HG03457 (cell line): ENCODE measurements around the gene PIERCE2.
"Not testable (repeated sequence)": the region's sequence is repeated elsewhere in the genome, so short reads cannot be mapped to it uniquely, and the experiment has no call there.

ENCODE experiments used
- ATAC-seq: cut with Tn5 transposase; IDR thresholded peaks from one replicate; pipeline ENCODE4 v1.9.1; 2021; ENCODE audit warnings: moderate number of reproducible peaks; ENCODE audit not compliant: unreplicated experiment

Gene PIERCE2

DNA sequence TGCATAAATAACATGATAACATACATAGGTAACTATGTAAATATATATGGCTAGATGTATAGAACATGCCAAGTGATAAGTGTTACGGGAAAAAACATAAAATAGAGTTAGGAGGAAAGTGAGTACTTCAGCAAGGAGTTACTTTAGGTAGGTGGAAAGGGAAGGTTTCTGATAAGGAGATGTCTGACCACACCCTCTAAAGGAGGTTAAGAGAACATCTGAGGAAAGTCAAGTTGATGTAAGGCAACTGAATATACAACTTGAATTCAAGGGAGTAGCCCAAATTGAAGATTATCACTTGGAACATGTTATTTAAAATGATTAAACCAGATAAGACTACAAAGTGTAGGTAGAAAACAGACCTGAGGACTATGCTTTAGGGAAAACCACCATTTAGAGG, 13.8 kb downstream of the PIERCE2 start:
- ATAC-seq, result no peak

DNA sequence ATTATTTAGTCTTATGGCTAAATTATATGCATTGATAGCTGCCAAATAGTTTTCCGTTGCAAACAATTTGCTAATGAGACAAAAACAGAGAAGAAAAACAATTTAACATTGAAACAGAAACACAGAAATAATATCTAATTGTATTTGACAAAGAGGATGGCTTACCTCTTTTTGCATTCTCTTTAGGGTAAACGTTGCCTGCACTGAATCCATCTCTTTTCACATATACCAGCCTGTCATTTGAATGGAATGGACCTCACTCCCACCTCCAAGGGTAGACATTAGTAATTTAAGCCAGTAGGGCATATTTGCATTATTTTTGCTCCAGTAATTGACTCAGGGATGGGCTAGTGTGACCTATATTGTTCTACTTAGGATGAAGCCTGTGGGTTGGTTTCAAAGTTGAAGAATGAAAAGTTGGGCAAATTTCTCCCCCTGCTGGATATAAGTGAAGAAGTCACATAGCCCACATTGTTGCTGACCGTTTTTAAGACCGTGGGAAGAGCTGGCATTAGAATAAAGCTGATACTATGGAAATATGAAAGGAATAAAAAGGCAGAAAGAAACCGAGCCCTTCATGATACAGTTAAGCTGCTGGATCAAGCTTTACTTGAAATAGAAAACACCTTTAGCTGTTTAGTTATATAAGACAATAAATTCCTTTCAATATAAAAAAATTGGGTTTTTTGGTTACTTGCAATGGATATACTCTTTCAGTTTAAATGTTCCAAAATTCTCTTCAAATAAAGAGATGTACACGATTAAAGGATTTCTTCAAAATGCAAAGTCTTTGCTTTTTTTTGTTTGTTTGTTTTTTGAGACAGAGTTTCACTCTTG, 26.9 kb downstream of the PIERCE2 start:
- ATAC-seq, result no peak

DNA sequence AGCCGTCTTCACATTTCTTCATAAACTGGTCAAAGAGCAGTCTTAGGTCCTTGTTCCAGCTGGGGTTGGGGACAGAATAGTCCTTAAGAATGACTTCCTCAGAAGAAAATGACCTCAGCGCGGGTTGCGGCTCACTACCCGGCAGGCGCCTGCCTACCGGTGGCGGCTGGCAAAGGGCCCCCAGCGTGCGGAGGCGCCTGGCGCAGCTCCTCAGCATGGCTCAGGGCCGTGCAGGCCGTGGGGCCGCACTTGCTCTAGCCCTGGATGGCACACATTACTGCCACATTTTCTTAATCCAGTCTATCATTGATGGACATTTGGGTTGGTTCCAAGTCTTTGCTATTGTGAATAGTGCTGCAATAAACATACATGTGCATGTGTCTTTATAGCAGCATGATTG, 34.8 kb downstream of the PIERCE2 start:
- ATAC-seq, result not testable (repeated sequence)

DNA sequence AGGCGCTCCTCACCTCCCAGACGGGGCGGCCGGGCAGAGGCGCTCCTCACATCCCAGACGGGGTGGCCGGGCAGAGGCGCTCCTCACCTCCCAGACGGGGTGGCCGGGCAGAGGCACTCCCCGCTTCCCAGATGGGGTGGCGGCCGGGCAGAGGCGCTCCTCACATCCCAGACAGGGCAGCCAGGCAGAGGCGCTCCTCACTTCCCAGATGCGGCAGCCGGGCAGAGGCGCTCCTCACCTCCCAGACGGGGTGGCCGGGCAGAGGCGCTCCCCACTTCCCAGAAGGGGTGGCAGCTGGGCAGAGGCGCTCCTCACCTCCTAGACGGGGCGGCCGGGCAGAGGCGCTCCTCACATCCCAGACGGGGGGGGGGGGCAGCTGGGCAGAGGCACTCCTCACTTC, 37.6 kb downstream of the PIERCE2 start:
- ATAC-seq, result not testable (repeated sequence)

DNA sequence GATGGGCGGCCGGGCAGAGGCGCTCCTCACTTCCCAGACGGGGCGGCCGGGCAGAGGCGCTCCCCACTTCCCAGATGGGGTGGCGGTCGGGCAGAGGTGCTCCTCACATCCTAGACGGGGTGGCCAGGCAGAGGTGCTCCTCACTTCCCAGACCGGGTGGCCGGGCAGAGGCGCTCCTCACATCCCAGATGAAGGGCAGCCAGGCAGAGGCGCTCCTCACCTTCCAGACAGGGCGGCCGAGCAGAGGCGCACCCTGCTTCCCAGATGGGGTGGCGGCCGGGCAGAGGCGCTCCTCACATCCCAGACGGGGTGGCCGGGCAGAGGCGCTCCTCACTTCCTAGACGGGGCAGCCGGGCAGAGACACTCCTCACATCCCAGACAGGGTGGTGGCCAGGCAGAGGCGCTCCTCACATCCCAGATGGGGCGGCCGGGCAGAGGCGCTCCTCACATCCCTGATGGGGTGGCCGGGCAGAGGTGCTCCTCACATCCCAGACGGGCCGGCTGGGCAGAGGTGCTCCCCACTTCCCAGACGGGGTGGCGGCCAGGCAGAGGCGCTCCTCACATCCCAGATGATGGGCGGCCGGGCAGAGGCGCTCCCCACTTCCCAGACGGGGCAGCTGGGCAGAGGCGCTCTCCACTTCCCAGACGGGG, 38.2 kb downstream of the PIERCE2 start:
- ATAC-seq, result not testable (repeated sequence)

DNA sequence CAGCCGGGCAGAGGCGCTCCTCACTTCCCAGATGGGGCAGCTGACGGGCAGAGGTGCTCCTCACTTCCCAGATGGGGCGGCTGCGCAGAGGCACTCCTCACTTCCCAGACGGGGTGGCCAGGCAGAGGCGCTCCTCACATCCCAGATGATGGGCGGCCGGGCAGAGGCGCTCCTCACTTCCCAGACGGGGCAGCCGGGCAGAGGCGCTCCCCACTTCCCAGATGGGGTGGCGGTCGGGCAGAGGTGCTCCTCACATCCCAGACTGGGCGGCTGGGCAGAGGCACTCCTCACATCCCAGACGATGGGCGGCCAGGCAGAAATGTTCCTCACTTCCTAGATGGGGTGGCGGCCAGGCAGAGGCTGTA, 38.7 kb downstream of the PIERCE2 start:
- ATAC-seq, result not testable (repeated sequence)

DNA sequence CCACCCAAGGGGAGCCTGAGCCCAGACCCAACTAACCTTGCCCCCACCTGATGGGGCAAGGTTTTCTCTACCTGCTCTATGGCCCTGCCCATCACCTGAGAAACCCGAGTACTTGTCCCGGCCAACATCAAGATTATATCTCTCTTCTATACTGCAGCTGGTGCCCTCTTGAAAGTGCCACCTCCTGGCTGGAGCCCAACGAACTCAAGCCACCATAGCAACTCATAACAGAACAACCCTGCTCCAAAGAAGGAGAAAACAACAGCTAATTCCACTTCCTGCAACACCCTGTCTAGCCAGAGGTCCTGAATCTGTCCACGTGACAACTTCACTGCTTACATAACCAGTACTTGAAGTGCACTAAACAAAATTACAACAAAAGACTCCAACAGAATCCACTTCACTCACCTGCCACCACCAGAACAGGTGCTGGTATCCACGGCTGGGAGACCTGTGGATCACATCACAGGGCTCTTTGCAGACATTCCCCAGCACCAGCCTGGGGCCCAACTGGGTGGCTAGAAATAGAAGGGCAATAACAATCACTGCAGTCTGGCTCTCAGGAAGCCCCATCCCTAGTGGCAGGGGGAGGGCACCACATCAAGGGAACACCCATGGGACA, 49.2 kb downstream of the PIERCE2 start:
- ATAC-seq, result no peak

DNA sequence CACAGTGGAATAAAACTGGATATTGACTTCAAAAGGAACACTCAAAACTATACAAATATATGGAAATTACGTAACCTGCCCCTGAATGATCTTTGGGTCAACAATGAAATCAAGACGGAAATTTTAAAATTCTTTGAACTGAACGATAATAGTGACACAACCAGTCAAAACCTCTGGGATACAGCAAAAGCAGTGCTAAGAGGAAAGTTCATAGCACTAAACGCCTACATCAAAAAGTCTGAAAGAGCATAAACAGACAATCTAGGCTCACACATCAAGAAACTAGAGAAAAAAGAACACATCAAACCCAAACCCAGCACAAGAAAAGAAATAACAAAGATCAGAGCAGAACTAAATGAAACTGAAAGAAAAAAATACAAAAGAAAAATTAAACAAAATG, 53.2 kb downstream of the PIERCE2 start:
- no peak for ATAC-seq

DNA sequence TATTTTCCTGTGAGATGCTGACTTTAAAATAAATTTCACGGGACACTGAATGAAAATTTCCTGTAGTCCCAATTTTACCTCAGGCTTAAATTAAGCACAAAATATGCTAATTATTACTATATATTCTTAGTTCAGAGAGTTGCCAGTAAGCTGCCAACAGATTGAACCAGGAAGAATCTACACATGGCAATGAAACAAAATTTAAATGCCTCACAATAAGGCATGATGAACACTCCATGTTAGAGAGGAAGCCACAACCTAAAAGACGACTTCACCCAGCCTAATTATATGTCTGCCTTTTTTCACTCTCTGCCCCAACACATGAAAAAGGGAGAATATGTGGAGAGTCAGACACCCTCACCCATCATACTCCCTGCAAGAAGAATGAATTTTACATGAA, 60.0 kb downstream of the PIERCE2 start:
- ATAC-seq, result no peak
